Spleen (tissue), 11 donors: Measurements from ENCODE around the gene PTP4A2. TPM values are rescaled to one million over a fixed set of nuclear protein-coding genes. Genes with fewer than 3 reads are reported as not detected.

ENCODE experiments used
- DNase-seq: peaks from one replicate; pipeline ENCODE4 v3.0.0-alpha.2; 2020
- H3K27ac ChIP-seq, 8 donors: fragments of 200-600 bp; sonication (generic) in 7 of 8; 1 replicate in 4 of 8; 2 replicates in 4 of 8; pipeline versions ENCODE4 v1.5.0 to v1.8.0; 2016 to 2021; ENCODE audit warnings: inconsistent platforms in 4 of 8, mild to moderate bottlenecking in 4 of 8, moderate library complexity in 1 of 8
- H3K27me3 ChIP-seq, 7 donors: fragments of 200-600 bp; sonication (generic) in 6 of 7; replicated peaks in 1 of 7; 1 replicate in 4 of 7; 2 replicates in 3 of 7; pipeline versions ENCODE4 v1.5.0 to v1.8.0; 2016 to 2021; ENCODE audit warnings: inconsistent platforms in 3 of 7, mild to moderate bottlenecking in 1 of 7
- H3K36me3 ChIP-seq, 6 donors: fragments of 200-600 bp; sonication (generic) in 5 of 6; 1 replicate in 4 of 6; 2 replicates in 2 of 6; pipeline versions ENCODE4 v1.5.0 to v1.8.0; 2016 to 2021; ENCODE audit warnings: inconsistent platforms in 2 of 6
- H3K4me1 ChIP-seq, 6 donors: fragments of 200-600 bp; sonication (generic) in 5 of 6; 1 replicate in 3 of 6; 2 replicates in 3 of 6; pipeline versions ENCODE4 v1.5.0 to v1.8.0; 2016 to 2021; ENCODE audit warnings: inconsistent platforms in 3 of 6
- H3K4me3 ChIP-seq, 8 donors: fragments of 200-600 bp; sonication (generic) in 7 of 8; 1 replicate in 4 of 8; 2 replicates in 4 of 8; pipeline versions ENCODE4 v1.5.0 to v1.8.0; 2016 to 2021; ENCODE audit warnings: inconsistent platforms in 4 of 8, mild to moderate bottlenecking in 4 of 8, moderate library complexity in 2 of 8
- H3K9me3 ChIP-seq, 8 donors: fragments of 200-600 bp; sonication (generic) in 7 of 8; 1 replicate in 4 of 8; 2 replicates in 4 of 8; pipeline versions ENCODE4 v1.5.0 to v1.8.0; 2016 to 2021; ENCODE audit warnings: inconsistent platforms in 4 of 8
- POLR2A ChIP-seq, 3 donors: fragments of 450-650 bp; IDR thresholded peaks; one replicate each; pipeline ENCODE4 v1.5.1; 2017; ENCODE audit warnings: antibody characterized with exemption in 3 of 3, mild to moderate bottlenecking in 1 of 3
- POLR2AphosphoS5 ChIP-seq, 3 donors: sonication (generic); formaldehyde crosslinking; IDR thresholded peaks; one replicate each; pipeline ENCODE4 v1.5.1; 2017; ENCODE audit warnings: antibody characterized with exemption in 3 of 3
- WGBS, 5 donors: extraction: QIAGEN DNeasy Blood & Tissue Kit in 3 of 5; methylation state at CpG; one replicate each; pipeline versions ENCODE4 v1.1.5 to v1.1.7; 2013 to 2018; 5-methylcytosine and 5-hydroxymethylcytosine counted together
- intact Hi-C: fragments of 100-400 bp; cut with DNase I; formaldehyde crosslinking; loops from one replicate; pipeline ENCODE4 v1.15.0; 2023; ENCODE audit warnings: low total_unique reads
- polyA plus RNA-seq, 3 donors: library from polyadenylated mRNA; stranded (reverse); fragments of 200-250 nt; gene quantifications; one replicate each; pipeline ENCODE4 v1.2.1, GENCODE V29; 2013
- total RNA-seq, 7 donors: library from RNA; depleted of rRNA in 3 of 7; stranded (reverse); fragments of >200 nt in 3 of 7; fragmentation: NEBNext Ultra II Directional in 4 of 7; extraction: Animal tissue kit (Norgen Biotek cat#: 25700) in 4 of 7; gene quantifications; one replicate each; pipeline versions ENCODE4 v1.1.0 to v1.2.1, GENCODE V29; 2016 to 2021
- TF ChIP-seq, protein P1 (sequence below), 11 experiments: fragments of 200-600 bp in 7 of 11; fragments of 450-650 bp in 4 of 11; sonication (generic) in 4 of 11; IDR thresholded peaks in 8 of 11; conservative IDR thresholded peaks in 3 of 11; 1 replicate in 7 of 11; 2 replicates in 4 of 11; pipeline versions ENCODE4 v1.4.0 to v1.8.0; 2016 to 2021; ENCODE audit warnings: antibody characterized with exemption in 11 of 11, inconsistent platforms in 4 of 11, mild to moderate bottlenecking in 1 of 11
- donor health status: healthy with polysubstance abuse.
- donor health status: DM: no; HTN: no; CAD: no; lungs with moderate emphysema.
- donor health status: DM: no; HTN: no; CAD: no.
- donor health status: Bipolar disorder and iron deficiency.
- donor health status: healthy.
- donor health status: DM: no; HTN: no; CAD: no.
- donor health status: DM: yes; HTN: yes; CAD: no.

The PTP4A2 gene
- total and polyA plus RNA-seq, 10 donors = 72.9 to 300 (median 246) TPM

DNA sequence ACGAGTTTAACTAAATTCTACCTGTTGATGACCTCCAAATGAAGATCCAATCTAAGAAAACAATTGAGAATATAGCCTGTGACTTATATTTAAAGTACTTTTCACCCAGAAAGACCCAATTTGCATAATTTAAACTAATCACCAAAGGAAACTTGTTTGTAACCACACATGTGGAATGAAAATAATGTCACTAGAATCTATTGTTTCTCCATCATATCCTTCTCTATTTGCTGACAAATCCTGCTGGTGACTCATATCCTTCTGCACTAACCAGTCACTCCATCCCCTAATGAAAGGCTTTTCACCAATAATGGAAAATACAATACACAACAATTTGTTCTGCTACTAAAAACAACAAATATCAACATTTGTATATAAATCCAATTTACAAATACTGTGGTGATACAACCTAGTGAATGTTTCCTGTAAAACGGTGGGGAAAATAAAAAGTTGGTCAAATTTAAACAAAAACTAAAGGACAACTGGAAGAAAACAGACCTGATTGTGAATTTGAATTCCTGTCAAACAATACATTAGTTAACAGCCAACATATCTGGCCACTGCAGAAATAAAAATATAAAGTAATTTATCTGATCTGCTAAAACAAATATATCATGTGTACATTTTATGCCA lies 6.5 kb downstream of the PTP4A2 start:
- Histone ChIP-seq H3K9me3 (no peaks in the 10 kb centered on the region), H3K4me1 (peaks cover 93 to 100% (median 100%) of the 10 kb centered on the region in 6 donors), H3K4me3 (peak overlapping the region in 1 of 8 donors; percentile 89), H3K36me3 (no peaks in the 10 kb centered on the region), H3K27ac (peak overlapping the region; percentile 53 to 99 (median 94)), H3K27me3 (no peaks in the 10 kb centered on the region)
- no peak for DNase-seq
- TF ChIP-seq POLR2AphosphoS5 (IDR thresholded peaks at IDR 0.05) (no peak), POLR2A (IDR thresholded peaks at IDR 0.05) (no peak)
- TF ChIP-seq, protein P1, sequence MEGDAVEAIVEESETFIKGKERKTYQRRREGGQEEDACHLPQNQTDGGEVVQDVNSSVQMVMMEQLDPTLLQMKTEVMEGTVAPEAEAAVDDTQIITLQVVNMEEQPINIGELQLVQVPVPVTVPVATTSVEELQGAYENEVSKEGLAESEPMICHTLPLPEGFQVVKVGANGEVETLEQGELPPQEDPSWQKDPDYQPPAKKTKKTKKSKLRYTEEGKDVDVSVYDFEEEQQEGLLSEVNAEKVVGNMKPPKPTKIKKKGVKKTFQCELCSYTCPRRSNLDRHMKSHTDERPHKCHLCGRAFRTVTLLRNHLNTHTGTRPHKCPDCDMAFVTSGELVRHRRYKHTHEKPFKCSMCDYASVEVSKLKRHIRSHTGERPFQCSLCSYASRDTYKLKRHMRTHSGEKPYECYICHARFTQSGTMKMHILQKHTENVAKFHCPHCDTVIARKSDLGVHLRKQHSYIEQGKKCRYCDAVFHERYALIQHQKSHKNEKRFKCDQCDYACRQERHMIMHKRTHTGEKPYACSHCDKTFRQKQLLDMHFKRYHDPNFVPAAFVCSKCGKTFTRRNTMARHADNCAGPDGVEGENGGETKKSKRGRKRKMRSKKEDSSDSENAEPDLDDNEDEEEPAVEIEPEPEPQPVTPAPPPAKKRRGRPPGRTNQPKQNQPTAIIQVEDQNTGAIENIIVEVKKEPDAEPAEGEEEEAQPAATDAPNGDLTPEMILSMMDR (IDR thresholded peaks at IDR 0.05 in 8 of 11, conservative IDR thresholded peaks at IDR 0.05 in 3 of 11) = no peak
- WGBS, 5 donors = 21 to 32% (median 27%) methylated on average over 2 of the region's 2 CpGs
- intact Hi-C loops = no loop called here

DNA sequence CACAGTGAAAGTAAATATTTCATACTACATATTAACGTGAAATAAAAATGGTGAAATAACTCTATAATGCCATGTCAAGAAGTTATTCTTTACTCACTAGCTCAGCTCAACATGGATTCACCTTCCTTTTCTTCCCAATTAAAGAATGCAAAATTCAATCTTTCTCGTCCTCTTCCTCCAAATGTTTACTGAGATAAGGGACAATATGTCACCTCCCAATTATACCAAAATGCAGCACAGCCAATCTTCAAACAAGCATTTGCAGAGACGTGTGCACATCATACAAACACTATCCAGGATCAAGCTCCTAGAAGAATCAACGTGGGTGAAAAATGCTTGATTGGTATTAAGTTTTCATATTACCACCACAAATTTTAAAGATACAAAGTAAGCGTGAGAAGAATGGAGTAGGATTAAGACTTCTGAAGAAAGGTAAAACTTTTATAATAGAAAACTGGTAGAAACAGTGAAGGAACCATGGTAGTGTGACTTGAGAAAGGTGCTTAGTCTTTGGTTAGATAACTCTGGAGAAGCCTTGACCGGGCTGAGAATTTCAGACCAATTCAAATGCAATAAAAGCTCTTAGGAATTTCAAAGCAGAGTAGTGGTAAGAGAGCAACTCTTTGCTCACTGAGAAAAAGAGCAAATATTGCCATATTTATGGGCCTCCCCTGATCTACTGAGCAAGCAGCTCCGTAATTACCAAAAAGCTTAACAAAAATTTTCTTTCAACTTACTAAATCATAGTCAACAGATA lies 7.2 kb downstream of the PTP4A2 start:
- intact Hi-C loops = no loop called here
- peak overlapping the region in 3 of 8 donors; percentile 2 to 89 (median 5) for H3K4me3 ChIP-seq
- DNase-seq = no peak

DNA sequence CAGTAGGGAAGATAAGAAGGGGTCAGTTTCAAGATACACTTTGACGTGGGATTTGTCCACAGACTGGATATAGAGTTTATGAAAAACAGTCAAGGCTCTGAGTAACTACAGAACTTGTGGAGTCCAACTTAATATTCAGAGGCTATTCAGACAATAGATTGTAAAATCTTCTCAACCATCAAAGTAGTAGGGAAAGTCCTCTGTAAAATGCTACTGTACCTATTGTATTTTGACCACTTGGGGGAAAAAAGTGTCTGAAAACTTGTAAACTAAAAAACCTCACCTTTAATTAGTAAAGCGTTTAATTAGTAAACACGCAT lies 10.5 kb downstream of the PTP4A2 start:
- TF ChIP-seq, protein P1 (IDR thresholded peaks at IDR 0.05 in 8 of 11, conservative IDR thresholded peaks at IDR 0.05 in 3 of 11) = no peak
- TF ChIP-seq POLR2A (IDR thresholded peaks at IDR 0.05) = no peak
- no peak for TF ChIP-seq POLR2AphosphoS5 (IDR thresholded peaks at IDR 0.05)
- Histone ChIP-seq H3K36me3 (no peaks in the 10 kb centered on the region), H3K4me1 (peaks cover 82 to 99% (median 98%) of the 10 kb centered on the region in 6 donors), H3K27ac (peak overlapping the region in 7 of 8 donors; percentile 41 to 99 (median 95)), H3K9me3 (no peaks in the 10 kb centered on the region), H3K27me3 (no peaks in the 10 kb centered on the region), H3K4me3 (peak overlapping the region in 1 of 8 donors; percentile 50)
- no peak for DNase-seq
- intact Hi-C loops = no loop called here
- WGBS, 5 donors = 50 to 74% (median 61%) methylated on average over 3 of the region's 3 CpGs

More for the DNA sequence above, 7.2 kb downstream of the PTP4A2 start:
- Histone ChIP-seq H3K9me3 (no peaks in the 10 kb centered on the region), H3K27me3 (no peaks in the 10 kb centered on the region), H3K4me1 (peaks cover 93 to 100% (median 100%) of the 10 kb centered on the region in 6 donors), H3K36me3 (no peaks in the 10 kb centered on the region), H3K27ac (peak overlapping the region; percentile 53 to 99 (median 94))
- TF ChIP-seq POLR2A (IDR thresholded peaks at IDR 0.05) = no peak
- no peak for TF ChIP-seq POLR2AphosphoS5 (IDR thresholded peaks at IDR 0.05)
- TF ChIP-seq, protein P1 (IDR thresholded peaks at IDR 0.05 in 8 of 11, conservative IDR thresholded peaks at IDR 0.05 in 3 of 11) = no peak
- WGBS, 5 donors = 48 to 55% (median 53%) methylated on average over 7 of the region's 7 CpGs
